Activated T-helper 9 cell treated with anti-CD3 and anti-CD28 coated beads, Interleukin-2, amount 50 U/mL, for 16 hours (primary cell): Measurements from ENCODE around the gene DENND6B.

ENCODE experiments used
- DNase-seq: peaks from one replicate; pipeline ENCODE4 v3.0.0-alpha.2; 2020; ENCODE audit warnings: low read depth

DENND6B gene

DNA sequence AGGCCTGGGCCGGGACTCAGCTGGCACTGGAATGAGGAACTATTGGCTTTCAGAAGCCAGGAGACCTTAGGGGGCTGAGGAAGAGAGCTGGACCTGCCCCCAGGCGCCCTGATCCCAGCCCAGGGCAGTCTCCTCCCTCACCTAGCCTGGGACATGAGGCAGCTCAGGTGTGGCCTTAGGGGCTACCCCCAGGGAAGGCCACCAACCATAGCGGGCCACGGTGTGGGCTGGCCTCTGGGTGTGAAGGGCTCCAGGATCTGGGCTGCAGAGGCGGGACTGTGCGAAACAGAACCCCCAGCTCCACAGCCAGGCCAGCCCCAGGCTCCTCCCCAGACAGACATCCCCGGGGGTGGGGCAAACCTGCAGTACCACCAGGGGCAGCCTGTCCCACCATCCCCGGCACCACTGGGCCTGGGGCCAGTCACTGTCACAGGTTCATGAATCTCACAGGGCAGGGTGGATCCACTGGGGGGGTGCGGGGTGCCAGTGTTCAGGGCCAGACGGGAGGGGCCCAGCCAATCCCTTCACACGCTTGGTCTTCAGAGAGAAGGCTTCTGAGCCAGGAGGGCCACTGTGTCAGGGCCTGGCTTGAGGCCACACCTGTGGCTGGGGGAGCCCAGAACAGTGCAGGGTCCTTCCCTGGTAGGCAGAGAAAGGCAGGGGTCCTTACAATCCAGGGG is 22.8 kb downstream of the DENND6B start:
- no peak for DNase-seq

- no peak for DNase-seq
Observed at GRCh38 chr22:50303515-50303847, 23.3 kb downstream of the DENND6B start.

GRCh38 chr22:50302564-50302963 is 24.2 kb downstream of the DENND6B start:
- no peak for DNase-seq

GRCh38 chr22:50302041-50302541 is 24.7 kb downstream of the DENND6B start:
- DNase-seq, result no peak

- no peak for DNase-seq
Observed at GRCh38 chr22:50301581-50301991, 25.2 kb downstream of the DENND6B start.

- DNase-seq, result no peak
Observed at GRCh38 chr22:50300620-50301257, 26.1 kb downstream of the DENND6B start.

- no peak for DNase-seq
Observed at GRCh38 chr22:50299785-50300619, 26.8 kb downstream of the DENND6B start.

DNA sequence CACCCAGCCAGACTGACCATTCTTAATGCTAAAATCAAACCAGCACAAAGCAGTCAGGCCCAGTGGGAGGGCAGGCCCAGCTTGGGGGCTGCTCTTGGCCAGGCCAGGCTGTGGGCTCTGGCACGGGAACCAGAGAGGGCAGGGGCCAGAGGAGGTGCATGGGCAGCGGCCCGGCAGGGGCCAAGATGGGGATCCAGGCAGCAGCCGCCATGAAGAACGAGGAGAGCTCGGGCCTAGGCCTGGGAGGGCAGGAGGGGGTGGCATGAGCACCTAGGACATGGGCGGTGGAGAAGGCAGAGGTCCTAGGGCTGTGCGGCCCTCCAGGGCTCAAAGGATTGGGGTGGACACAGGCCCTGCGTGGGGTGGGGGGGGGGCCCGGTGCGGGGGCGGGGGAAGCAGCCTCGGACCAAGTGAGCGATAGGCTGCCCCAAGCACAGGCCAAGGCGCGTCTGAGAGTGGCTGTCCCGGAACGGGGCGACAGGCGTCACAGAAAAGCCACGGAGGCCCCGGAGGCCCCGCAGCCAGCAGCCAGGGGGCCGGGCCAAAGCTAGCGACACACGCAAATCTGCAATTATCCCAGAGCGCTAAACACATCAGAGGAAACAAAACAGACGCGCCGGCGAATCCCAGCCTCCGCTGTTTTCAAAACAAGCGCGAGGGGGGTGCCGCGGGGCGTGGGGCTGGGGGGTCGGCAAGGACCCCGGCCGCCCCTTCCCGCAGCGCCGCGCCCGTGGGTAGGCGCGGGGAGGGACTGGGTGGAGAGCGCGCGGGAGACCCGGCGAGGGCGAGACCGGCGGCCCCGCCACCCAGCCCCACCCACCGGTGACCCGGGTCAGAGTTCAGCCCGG is 27.7 kb downstream of the DENND6B start:
- no peak for DNase-seq

GRCh38 chr22:50298266-50298637 is 28.6 kb downstream of the DENND6B start:
- no peak for DNase-seq

DNA sequence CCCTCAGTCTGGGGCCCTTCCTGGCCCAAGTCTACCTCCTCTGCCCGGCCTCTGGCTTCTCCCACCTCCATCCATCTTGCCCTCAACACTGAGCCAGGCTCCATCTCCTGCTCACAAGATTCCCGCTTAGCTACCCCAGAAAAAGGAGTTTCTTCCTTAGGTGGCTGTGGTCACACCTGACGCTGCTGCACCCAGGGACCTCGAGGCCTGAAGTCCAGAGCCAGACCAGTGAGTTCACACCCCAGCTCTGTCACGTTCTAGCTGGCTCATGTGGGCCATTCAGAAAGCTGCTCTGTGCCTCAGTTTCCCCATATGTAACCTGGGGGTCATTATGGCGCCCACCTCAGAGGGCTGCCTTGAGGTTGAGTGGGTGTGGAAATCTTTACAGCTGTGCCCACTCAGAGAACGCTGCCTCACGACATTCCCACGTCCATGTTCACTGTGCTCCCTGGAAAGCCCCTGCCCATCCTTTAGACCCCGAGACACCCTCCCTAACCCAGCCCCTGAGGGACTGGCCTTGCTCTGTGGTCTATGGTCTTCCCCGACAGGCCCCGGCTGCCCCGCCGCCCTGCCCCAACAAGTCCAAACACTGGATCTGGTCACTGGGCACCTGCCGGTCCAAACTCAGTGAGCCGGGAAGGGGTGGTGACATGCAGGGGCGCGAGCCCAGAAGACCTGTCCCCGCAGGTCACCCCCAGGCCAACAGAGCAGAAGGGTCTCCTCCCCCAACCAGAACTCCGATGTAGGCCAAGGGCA is 29.1 kb downstream of the DENND6B start:
- DNase-seq, result no peak

- DNase-seq, result no peak
Observed at GRCh38 chr22:50296658-50297490, 29.9 kb downstream of the DENND6B start.

- no peak for DNase-seq
Observed at GRCh38 chr22:50294319-50294656, 32.5 kb downstream of the DENND6B start.

DNA sequence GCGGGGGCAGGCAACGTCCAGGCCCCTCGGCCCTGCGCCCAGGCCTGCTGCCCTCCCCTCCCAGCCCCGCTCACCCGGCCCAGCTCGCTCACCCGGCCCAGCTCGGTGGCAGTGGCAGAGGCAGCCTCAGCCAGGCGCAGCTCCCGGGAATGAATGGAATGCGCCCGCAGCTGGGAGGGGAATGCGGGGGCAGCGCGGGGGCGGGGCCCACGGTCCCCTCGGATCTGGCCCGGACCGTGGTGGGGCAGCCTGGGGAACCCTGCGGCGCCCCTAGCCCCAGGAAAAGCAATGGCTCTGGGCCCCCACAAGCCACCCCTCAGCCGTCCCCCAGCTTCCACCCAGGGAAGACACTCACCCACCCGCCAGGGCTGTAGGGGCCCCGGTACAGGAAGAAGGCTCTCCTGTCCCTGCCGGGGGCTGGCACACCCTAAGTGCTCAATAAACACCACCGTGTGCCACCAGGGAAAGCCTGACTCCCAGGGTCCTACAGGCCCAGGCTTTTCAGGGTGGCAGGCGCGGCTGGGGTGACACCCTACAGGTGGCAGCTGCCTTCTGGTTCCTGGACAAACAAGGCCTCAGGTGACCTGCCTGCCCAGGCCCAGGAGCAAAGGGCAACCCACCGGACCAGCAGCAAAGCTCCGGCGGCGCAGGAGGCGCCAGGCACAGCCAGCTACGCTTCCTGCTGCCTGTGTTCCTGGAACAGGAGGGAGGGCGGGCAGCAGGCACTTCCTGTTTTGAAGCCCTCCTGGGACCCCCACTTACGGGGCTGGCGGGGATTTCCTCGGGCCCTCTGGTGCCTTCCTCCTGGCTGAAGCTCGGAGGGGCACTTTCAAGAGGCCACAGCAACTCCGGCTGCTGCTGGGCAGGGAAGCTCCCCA is 33.1 kb downstream of the DENND6B start:
- DNase-seq, result no peak

DNA sequence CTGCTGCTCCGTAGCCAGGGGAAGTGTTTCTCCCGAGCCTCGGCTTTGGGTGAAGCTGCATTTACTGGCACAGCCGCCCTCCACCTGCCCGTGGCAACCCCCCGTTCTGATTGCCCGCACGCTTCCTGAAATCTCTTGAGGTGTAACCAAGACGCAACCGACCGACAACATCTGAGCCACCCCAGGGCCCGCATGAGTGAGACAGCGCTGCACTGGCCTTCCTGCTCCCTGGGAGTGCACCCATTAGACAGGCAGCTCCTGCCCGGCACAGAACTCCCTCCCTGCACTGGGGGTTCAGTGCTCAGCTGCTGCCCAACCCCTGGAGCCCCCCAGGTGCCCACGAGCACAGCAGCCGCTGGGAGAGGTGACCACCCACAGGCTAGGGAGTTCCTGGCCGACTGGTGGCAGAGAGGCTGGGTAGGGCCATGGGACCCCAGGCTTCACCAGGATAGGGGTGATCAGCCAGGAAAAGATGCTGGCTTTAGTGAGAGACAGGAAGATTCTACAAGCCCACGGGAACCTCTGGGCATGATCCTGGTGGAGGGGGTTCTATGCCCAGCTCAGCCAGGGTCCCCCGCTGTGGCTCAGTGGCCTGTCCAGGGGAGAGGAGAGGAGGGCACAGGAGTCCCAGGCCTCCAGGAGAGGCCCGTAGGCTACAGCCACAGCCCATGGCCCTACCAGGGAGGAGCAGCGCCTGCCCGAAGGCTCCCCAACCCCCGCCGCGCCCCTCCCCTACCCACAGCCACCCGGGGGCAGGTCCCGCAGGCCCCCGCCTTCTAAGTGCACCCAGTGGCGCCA is 34.0 kb downstream of the DENND6B start:
- no peak for DNase-seq

DNA sequence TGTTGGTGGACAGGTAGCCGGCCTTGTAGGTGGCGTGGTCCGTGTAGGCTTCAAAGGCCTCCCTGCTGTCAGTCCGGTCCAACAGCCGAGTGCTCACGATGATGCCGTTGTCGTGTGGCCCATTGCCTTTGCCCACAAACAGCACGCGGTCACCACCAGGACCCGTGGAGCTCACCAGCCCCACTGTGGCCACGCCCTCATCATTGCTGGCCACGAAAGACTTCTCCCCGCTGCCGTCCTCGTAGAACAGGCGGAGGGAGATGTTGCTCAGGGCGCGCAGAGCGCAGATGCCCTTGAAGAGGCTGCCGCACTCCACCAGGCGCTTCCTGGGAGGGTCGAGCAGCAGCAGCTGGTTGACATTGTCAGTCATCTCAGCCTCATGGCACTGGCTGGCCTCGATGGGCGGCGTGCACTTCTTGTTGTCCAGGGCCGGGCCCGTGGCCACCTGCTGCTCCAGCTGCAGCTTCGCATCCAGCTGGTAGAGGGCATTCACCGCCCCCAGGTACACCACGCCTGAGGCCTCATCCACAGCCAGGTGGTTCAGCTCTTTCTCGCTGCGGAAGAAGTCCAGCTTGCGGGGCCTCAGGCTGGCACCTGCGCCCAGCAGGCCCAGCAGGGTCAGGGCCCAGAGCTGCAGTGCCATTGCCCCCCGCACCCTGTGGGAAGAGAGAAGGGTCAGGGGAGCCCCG is 36.7 kb downstream of the DENND6B start:
- no peak for DNase-seq

DNA sequence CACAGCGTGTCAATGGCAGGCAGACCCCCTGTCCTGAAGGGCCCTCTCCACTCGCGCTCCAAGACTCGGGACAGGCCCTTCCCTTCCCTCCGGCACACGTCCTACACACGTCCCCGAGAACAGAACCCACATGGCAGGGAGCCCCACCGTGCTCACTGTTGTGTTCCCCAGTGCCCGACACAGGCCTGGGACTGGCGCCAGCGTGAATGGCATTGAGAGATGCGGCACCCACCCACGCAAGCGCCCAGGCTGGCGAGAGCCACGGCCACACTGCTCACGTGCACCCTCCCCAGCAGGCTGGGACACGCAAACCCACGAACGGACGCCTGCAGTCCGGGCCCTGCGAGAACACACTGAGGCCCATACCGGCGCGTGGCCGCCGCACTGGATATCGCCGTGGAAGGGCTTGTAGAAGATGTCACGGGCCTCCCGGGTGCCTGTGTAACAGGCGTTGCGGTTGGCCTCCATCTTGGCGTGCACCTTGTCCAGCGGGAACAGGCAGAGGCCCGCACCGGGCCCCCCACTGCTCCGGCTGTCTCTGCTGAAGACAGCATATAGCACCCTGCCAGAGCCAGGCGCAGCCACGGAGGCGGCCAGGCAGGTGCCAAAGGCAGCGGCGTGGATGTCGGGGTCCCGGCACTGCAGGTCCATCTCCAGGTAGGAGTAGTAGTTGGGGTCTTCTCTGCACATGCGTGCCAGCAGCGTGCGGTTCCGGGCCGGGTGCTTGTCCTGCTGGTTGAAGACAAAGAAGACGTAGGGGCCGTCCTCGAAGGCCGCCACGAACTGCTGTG is 37.5 kb downstream of the DENND6B start:
- DNase-seq, result no peak

GRCh38 chr22:50287731-50288130 is 39.1 kb downstream of the DENND6B start:
- DNase-seq, result no peak
